SU-DHL-6 (cell line): ENCODE measurements around the gene PDIA5.

Experiments used
- CTCF ChIP-seq: fragments of 200-600 bp; sonication (generic); IDR thresholded peaks from one replicate; pipeline ENCODE4 v1.5.1; 2017; ENCODE audit warnings: antibody characterized with exemption, mild to moderate bottlenecking, low read length, moderate library complexity; ENCODE audit not compliant: insufficient read depth, poor library complexity, severe bottlenecking
- EZH2phosphoT487 ChIP-seq: fragments of 200-600 bp; sonication (generic), shearing (Covaris generic); conservative IDR thresholded peaks from 2 replicates; pipeline ENCODE4 v1.6.1; 2018; ENCODE audit warnings: mild to moderate bottlenecking, antibody characterized with exemption, low read length, moderate library complexity, mixed read lengths

- no peak for TF ChIP-seq CTCF
- TF ChIP-seq EZH2phosphoT487: no peak
Measured at GRCh38 chr3:123036352-123037014, 30.3 kb upstream of the PDIA5 start.
